GM12872 (cell line): ENCODE data around the gene SLC16A5.
A peak's percentile ranks its signal among the peaks of the same experiment; 100 is the strongest.

Experiments used
- TF ChIP-seq, protein P1 (sequence below): IDR thresholded peaks from 3 replicates; pipeline ENCODE4 v1.5.1; 2011; ENCODE audit warnings: low read depth, mild to moderate bottlenecking, low read length, moderate library complexity; ENCODE audit not compliant: insufficient read depth

SLC16A5 gene

DNA sequence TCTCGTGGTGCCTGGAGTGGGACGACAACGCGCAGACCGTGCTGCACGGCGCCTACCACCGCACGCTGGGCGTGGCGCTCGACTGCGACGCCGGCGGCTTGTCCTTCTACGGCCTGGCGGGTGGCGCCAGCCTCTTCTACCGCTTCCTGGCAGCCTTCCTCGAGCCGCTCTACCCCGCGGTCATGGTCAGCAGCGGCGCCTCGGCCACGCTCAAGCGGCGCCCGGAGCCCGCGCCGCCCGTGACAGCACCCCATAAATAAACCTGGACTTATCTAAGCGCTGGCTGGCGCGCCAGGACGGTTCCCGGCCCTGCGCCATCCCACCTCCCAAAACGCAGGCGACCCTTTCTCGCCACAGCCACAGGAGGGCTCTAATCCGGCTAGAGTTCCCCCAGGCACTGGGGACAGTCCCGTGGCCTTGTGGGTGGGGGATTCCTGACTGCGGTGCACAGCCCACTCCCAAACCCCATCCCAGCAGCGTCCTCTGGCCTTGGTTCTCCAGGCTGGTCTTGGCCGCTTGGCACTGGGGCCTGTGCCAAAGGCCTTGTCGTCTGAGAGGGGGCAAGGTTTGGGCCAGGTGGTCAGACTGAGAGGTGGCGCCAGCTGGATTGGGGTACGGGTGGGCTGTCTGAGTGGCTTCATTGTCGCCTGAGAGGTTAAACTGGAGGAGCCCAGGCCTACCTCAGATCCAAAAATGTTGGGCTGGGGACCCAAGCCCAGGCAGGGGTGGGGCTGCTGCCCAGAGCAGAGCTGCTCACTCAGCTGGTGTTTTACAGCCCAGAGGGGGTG lies 10.1 kb upstream of the SLC16A5 start:
- TF ChIP-seq, protein P1, sequence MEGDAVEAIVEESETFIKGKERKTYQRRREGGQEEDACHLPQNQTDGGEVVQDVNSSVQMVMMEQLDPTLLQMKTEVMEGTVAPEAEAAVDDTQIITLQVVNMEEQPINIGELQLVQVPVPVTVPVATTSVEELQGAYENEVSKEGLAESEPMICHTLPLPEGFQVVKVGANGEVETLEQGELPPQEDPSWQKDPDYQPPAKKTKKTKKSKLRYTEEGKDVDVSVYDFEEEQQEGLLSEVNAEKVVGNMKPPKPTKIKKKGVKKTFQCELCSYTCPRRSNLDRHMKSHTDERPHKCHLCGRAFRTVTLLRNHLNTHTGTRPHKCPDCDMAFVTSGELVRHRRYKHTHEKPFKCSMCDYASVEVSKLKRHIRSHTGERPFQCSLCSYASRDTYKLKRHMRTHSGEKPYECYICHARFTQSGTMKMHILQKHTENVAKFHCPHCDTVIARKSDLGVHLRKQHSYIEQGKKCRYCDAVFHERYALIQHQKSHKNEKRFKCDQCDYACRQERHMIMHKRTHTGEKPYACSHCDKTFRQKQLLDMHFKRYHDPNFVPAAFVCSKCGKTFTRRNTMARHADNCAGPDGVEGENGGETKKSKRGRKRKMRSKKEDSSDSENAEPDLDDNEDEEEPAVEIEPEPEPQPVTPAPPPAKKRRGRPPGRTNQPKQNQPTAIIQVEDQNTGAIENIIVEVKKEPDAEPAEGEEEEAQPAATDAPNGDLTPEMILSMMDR: peak; percentile 38

DNA sequence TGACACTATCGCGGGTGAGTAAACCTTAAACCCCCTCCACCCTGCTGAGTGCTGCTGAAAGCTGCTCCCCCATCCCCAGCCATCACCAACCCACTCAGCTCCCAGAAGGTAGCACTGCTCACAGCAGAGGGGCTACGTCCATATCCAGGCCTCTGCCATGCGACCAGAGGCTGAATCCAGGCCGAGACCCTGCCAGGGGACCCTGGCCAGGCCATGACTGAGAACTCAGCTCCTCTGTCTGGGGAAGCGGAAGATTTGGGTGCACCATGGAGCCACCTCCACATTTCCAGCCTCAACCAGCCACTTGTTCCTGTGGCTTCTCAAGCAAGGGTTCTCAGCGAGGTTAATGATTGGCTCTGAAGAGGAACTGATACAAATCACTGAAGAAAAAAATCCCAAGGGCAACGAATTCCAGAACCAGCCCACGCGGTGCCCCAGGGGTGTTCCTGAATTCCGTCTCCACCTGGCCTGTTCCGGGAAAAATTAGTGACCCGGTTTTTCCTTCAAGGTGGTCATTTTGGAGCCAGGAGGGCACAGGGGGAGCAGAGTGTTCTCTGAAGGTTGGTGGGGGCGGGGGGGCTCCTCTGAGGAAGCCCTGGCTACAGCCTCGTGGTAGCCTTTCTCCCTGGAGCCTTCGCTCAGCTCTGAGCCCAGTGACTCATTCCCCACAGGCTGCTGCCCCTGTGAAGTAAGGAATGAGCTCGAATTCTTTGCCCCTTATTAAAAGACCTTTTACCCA lies 9.3 kb upstream of the SLC16A5 start:
- TF ChIP-seq, protein P1: no peak

DNA sequence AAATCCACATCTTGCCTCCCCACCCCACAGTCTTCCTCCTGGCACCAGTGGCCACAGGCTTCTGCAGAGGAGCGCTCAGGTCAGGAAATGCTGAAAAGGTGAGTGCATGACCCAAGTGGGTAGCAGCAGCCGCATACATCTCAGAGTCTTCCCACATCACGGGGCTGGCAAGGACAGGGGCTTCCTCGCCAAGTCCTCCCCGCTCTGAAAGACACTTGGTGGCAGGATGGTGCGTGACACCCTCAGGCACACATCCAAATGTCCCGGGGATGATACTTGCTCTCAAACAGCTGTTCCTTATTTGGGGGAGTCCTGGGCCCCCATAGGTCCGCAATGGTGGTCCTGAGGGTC lies 8.8 kb upstream of the SLC16A5 start:
- TF ChIP-seq, protein P1: no peak; the same call in 2 of the 3 replicates

DNA sequence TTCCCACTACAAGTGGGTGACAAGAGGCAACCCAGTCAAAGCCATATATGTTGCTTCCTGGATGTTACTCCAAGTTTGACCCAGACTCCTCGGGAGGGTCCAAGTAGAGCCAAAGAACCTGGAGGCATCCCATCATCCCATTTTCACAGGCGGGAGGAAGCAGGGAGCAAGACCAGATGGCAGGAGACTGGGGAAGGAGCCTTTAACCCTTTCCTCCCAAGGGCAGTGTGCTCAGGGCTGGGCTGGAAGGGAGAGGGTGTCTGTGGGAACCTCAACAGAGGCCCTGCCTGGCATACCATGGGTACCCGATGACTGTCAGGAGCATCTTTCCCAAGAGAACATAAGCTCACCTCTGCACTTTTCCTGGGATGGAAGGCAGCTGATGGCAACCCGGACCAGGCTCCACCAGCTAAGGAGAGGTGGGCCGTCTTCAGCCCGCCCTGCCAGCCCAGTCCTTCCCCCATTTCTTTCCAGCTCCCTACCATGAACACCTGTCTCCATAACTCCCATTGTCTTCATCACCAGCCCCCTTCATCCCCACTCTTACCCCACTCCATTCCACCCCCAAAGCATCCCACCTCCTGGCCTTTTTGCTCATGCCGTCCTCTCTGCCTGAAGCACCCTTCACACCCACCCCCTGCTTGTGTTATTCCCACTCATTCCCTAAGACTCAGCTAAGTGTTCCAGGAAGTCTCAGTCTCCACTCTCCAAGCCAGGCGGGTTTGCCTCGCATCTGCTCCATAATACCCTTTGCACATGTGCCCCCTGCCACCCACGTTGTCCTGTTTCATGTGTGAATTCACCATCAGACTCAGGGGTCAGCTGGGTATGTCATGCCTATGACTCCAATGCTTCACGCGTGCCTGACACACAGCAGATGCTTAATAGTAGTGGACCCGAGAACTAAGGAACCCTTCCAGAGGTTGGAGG lies 5.9 kb upstream of the SLC16A5 start:
- TF ChIP-seq, protein P1: no peak

DNA sequence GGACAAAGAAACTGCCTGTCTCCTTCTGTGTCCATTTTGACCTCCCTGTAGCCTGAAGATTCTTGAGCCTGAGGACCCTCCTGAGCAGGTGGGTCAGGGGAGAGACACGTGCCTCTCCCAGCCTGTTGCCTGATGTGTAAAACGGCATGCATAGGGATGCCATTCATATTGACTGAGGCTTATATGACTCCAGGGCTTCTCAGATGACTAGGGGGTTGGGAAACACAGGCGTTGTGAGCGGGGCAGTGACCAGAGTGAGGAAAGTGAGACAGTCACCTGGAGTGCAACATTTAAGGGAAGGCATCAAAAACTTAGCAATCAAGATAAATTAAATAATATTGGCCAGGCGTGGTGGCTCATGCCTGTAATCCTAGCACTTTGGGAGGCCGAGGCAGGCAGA lies 5.1 kb upstream of the SLC16A5 start:
- TF ChIP-seq, protein P1: no peak

DNA sequence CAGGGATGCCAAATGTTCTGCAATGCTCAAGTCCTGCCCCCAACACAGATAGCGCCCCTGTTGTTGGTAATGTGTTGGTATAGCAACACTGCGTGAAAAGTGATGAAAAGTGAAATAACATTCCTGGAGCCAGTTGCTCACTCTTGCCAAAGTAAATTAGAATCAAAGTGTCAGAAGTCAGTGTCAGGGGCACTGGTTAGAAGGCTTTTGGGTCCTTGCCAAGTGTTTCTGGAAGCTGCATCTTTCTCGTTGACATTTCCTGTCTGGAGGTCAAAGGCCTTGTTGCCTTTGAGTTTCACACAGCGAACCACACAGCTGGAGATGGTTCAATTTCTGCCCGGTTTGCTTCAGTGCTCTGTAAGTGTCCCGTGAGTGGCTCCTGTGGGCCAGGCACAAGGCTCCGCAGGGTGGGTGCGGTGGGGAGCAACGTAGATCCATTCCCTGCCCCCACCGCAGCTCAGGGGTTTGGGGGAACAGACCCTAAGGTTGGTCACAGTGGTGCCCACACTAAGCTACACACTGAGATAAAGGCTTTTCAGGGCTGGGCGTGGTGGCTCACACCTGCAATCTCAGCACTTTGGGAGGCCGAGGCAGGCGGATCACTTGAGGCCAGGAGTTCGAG lies 3.6 kb upstream of the SLC16A5 start:
- TF ChIP-seq, protein P1: no peak
